Measurements from ENCODE around the gene CES3. TPM values are rescaled to one million over a fixed set of nuclear protein-coding genes. Genes with fewer than 3 reads are reported as not detected.

The CES3 gene
- total RNA-seq, 1 donor from 2014 or later = 4.8 TPM

GRCh38 chr16:66958857-66959703 lies 2.0 kb upstream of the CES3 start:
- H3K27me3 Mint-ChIP-seq = peaks cover 24% of the 10 kb centered on the region
- H3K27ac Mint-ChIP-seq = no peak overlapping the region
- TF ChIP-seq CTCF (IDR thresholded peaks at IDR 0.05; ENCODE audit: unreplicated experiment) = no peak
- no peaks in the 10 kb centered on the region for H3K36me3 Mint-ChIP-seq (ENCODE audit: insufficient read depth)
- H3K9me3 Mint-ChIP-seq (ENCODE audit: low read depth) = no peaks in the 10 kb centered on the region
- H3K4me3 Mint-ChIP-seq (ENCODE audit: low read depth) = no peak overlapping the region
- DNase-seq (ENCODE audit: low spot score, unreplicated experiment) = no peak
- H3K4me1 Mint-ChIP-seq (ENCODE audit: low read depth) = peaks cover 2% of the 10 kb centered on the region

- no peak overlapping the region for H3K27ac Mint-ChIP-seq
- TF ChIP-seq CTCF (IDR thresholded peaks at IDR 0.05; ENCODE audit: unreplicated experiment) = no peak
Observed at GRCh38 chr16:66959704-66960161, 1.3 kb upstream of the CES3 start.

GRCh38 chr16:66960270-66960669 lies 796 bp upstream of the CES3 start:
- peaks cover 31% of the 10 kb centered on the region for H3K27me3 Mint-ChIP-seq
- peaks cover 2% of the 10 kb centered on the region for H3K4me1 Mint-ChIP-seq (ENCODE audit: low read depth)
- no peak for TF ChIP-seq CTCF (IDR thresholded peaks at IDR 0.05; ENCODE audit: unreplicated experiment)
- DNase-seq (ENCODE audit: low spot score, unreplicated experiment) = no peak
- no peaks in the 10 kb centered on the region for H3K9me3 Mint-ChIP-seq (ENCODE audit: low read depth)
- H3K4me3 Mint-ChIP-seq (ENCODE audit: low read depth) = no peak overlapping the region
- no peak overlapping the region for H3K27ac Mint-ChIP-seq
- no peaks in the 10 kb centered on the region for H3K36me3 Mint-ChIP-seq (ENCODE audit: insufficient read depth)

More at GRCh38 chr16:66959704-66960161, 1.3 kb upstream of the CES3 start:
- Mint-ChIP-seq H3K9me3 (ENCODE audit: low read depth) (no peaks in the 10 kb centered on the region), H3K27me3 (peaks cover 27% of the 10 kb centered on the region), H3K4me3 (ENCODE audit: low read depth) (no peak overlapping the region), H3K36me3 (ENCODE audit: insufficient read depth) (no peaks in the 10 kb centered on the region), H3K4me1 (ENCODE audit: low read depth) (peaks cover 2% of the 10 kb centered on the region)
- DNase-seq (ENCODE audit: low spot score, unreplicated experiment) = no peak

GRCh38 chr16:66961914-66962313 lies 848 bp downstream of the CES3 start:
- Mint-ChIP-seq H3K27ac (no peak overlapping the region), H3K27me3 (peaks cover 34% of the 10 kb centered on the region), H3K4me3 (ENCODE audit: low read depth) (no peak overlapping the region), H3K9me3 (ENCODE audit: low read depth) (no peaks in the 10 kb centered on the region), H3K4me1 (ENCODE audit: low read depth) (peaks cover 2% of the 10 kb centered on the region), H3K36me3 (ENCODE audit: insufficient read depth) (no peaks in the 10 kb centered on the region)
- no peak for DNase-seq (ENCODE audit: low spot score, unreplicated experiment)
- no peak for TF ChIP-seq CTCF (IDR thresholded peaks at IDR 0.05; ENCODE audit: unreplicated experiment)

GRCh38 chr16:66964049-66964448 lies 3.0 kb downstream of the CES3 start:
- H3K27me3 Mint-ChIP-seq = peaks cover 28% of the 10 kb centered on the region

More at GRCh38 chr16:66964049-66964448, 3.0 kb downstream of the CES3 start:
- H3K4me1 Mint-ChIP-seq (ENCODE audit: low read depth) = peaks cover 2% of the 10 kb centered on the region
- no peak overlapping the region for H3K4me3 Mint-ChIP-seq (ENCODE audit: low read depth)
- H3K9me3 Mint-ChIP-seq (ENCODE audit: low read depth) = no peaks in the 10 kb centered on the region
- DNase-seq (ENCODE audit: low spot score, unreplicated experiment) = no peak
- no peak overlapping the region for H3K27ac Mint-ChIP-seq
- no peaks in the 10 kb centered on the region for H3K36me3 Mint-ChIP-seq (ENCODE audit: insufficient read depth)
- no peak for TF ChIP-seq CTCF (IDR thresholded peaks at IDR 0.05; ENCODE audit: unreplicated experiment)

All from progenitor cell of endocrine pancreas (in vitro differentiated cells).